ENCODE measurements around the gene LAGE3. TPM values are rescaled to one million over a fixed set of nuclear protein-coding genes. Genes with fewer than 3 reads are reported as not detected.

The LAGE3 gene
- total and polyA plus RNA-seq, 2 of the 13 experiments (the other 11 are each of a cell fraction or from before 2014, with no cell fraction given) = 7.6 to 12.7 TPM

- TF ChIP-seq ZNF704 (CRISPR knock-in tag; IDR thresholded peaks at IDR 0.05; ENCODE audit: borderline replicate concordance) (no peak), PLSCR1 (CRISPR knock-in tag; IDR thresholded peaks at IDR 0.05; ENCODE audit: borderline replicate concordance) (no peak), ZNF160 (CRISPR knock-in tag; IDR thresholded peaks at IDR 0.05) (no peak), LBX2 (CRISPR knock-in tag; IDR thresholded peaks at IDR 0.05; ENCODE audit: borderline replicate concordance) (peak; percentile 51; the same call in 1 of the 2 replicates), EED (CRISPR knock-in tag; IDR thresholded peaks at IDR 0.05) (no peak), ARID4A (CRISPR knock-in tag; IDR thresholded peaks at IDR 0.05; ENCODE audit: borderline replicate concordance) (0 out of 2 replicates have a peak, but pooled peaks have one; percentile 7), ETS1 (CRISPR knock-in tag; IDR thresholded peaks at IDR 0.05) (0 out of 2 replicates have a peak, but pooled peaks have one; percentile 40), ZNF792 (CRISPR knock-in tag; IDR thresholded peaks at IDR 0.05) (no peak), NCOA2 (CRISPR knock-in tag; IDR thresholded peaks at IDR 0.05) (no peak), POLR2A (IDR thresholded peaks at IDR 0.05; ENCODE audit: insufficient read depth in 1 of 2, low read depth in 2 of 2, low read length in 2 of 2) (no peak), ZNF616 (CRISPR knock-in tag; IDR thresholded peaks at IDR 0.05; ENCODE audit: low read depth) (no peak), SAP130 (CRISPR knock-in tag; IDR thresholded peaks at IDR 0.05; ENCODE audit: low read depth) (0 out of 2 replicates have a peak, but pooled peaks have one; percentile 3), ZNF556 (CRISPR knock-in tag; IDR thresholded peaks at IDR 0.05; ENCODE audit: borderline replicate concordance) (no peak), DNMT3B (CRISPR knock-in tag; conservative IDR thresholded peaks at IDR 0.05) (no peak), SALL1 (CRISPR knock-in tag; IDR thresholded peaks at IDR 0.05) (0 out of 2 replicates have a peak, but pooled peaks have one; percentile 31), ZSCAN31 (CRISPR knock-in tag; IDR thresholded peaks at IDR 0.05; ENCODE audit: low read depth) (no peak), ZNF547 (CRISPR knock-in tag; IDR thresholded peaks at IDR 0.05) (0 out of 2 replicates have a peak, but pooled peaks have one; percentile 32), ZBTB43 (CRISPR knock-in tag; conservative IDR thresholded peaks at IDR 0.05) (0 out of 2 replicates have a peak, but pooled peaks have one; percentile 28), ZNF629 (CRISPR knock-in tag; conservative IDR thresholded peaks at IDR 0.05) (no peak), NFIC (IDR thresholded peaks at IDR 0.05; ENCODE audit: low read length) (no peak)
Observed at GRCh38 chrX:154486052-154486395, 6.9 kb upstream of the LAGE3 start (continued).
